ENCODE results near the gene OR1L6.

- TF ChIP-seq POLR2A (IDR thresholded peaks at IDR 0.05; ENCODE audit: extremely low read depth, insufficient read length) = no peak
- TF ChIP-seq CTCF (IDR thresholded peaks at IDR 0.05; ENCODE audit: low read depth, low read length) = no peak
These were observed at the start of gene OR1L6 for GRCh38 chr9:122742003-122742402.
